GM19351 (cell line): ENCODE data around the gene CELF2.
"Not testable (repeated sequence)": the region's sequence is repeated elsewhere in the genome, so short reads cannot be mapped to it uniquely, and the experiment has no call there.

ENCODE experiments used
- ATAC-seq: cut with Tn5 transposase; IDR thresholded peaks from one replicate; pipeline ENCODE4 v1.9.1; 2021; ENCODE audit warnings: mild to moderate bottlenecking, moderate library complexity; ENCODE audit not compliant: unreplicated experiment

The CELF2 gene

GRCh38 chr10:11335167-11335652 is 317.5 kb downstream of the CELF2 start:
- ATAC-seq, result peak; percentile 27

GRCh38 chr10:11335881-11336430 is 318.3 kb downstream of the CELF2 start:
- ATAC-seq, result no peak

GRCh38 chr10:11336722-11337162 is 319.1 kb downstream of the CELF2 start:
- no peak for ATAC-seq

- ATAC-seq, result no peak
These were observed 319.8 kb downstream of the CELF2 start for GRCh38 chr10:11337516-11337915.

GRCh38 chr10:11338160-11338844 is 320.6 kb downstream of the CELF2 start:
- ATAC-seq, result no peak

- ATAC-seq, result no peak
These were observed 321.3 kb downstream of the CELF2 start for GRCh38 chr10:11339013-11339412.

- ATAC-seq, result no peak
These were observed 322.0 kb downstream of the CELF2 start for GRCh38 chr10:11339660-11340059.

- ATAC-seq, result no peak
These were observed 323.8 kb downstream of the CELF2 start for GRCh38 chr10:11341283-11341960.

- ATAC-seq, result no peak
These were observed 326.4 kb downstream of the CELF2 start for GRCh38 chr10:11344081-11344480.

- no peak for ATAC-seq
These were observed 326.9 kb downstream of the CELF2 start for GRCh38 chr10:11344550-11344949.

- ATAC-seq, result peak; percentile 73
These were observed 327.8 kb downstream of the CELF2 start for GRCh38 chr10:11345224-11346054.

GRCh38 chr10:11347580-11347979 is 329.9 kb downstream of the CELF2 start:
- not testable (repeated sequence) for ATAC-seq

GRCh38 chr10:11351801-11352200 is 334.1 kb downstream of the CELF2 start:
- ATAC-seq, result no peak

- ATAC-seq, result no peak
These were observed 335.6 kb downstream of the CELF2 start for GRCh38 chr10:11353006-11353896.

GRCh38 chr10:11354823-11355222 is 337.2 kb downstream of the CELF2 start:
- no peak for ATAC-seq

GRCh38 chr10:11355592-11355991 is 337.9 kb downstream of the CELF2 start:
- no peak for ATAC-seq

- no peak for ATAC-seq
These were observed 339.8 kb downstream of the CELF2 start for GRCh38 chr10:11357439-11357838.

GRCh38 chr10:11358011-11358410 is 340.3 kb downstream of the CELF2 start:
- ATAC-seq, result no peak

GRCh38 chr10:11358923-11359575 is 341.4 kb downstream of the CELF2 start:
- ATAC-seq, result no peak

- ATAC-seq, result no peak
These were observed 342.2 kb downstream of the CELF2 start for GRCh38 chr10:11359869-11360268.
